ENCODE results near the gene HDDC3. TPM values are rescaled to one million over a fixed set of nuclear protein-coding genes. Genes with fewer than 3 reads are reported as not detected.

HDDC3 gene
- total RNA-seq, 1 experiment from 2014 or later: 13.3 TPM

DNA sequence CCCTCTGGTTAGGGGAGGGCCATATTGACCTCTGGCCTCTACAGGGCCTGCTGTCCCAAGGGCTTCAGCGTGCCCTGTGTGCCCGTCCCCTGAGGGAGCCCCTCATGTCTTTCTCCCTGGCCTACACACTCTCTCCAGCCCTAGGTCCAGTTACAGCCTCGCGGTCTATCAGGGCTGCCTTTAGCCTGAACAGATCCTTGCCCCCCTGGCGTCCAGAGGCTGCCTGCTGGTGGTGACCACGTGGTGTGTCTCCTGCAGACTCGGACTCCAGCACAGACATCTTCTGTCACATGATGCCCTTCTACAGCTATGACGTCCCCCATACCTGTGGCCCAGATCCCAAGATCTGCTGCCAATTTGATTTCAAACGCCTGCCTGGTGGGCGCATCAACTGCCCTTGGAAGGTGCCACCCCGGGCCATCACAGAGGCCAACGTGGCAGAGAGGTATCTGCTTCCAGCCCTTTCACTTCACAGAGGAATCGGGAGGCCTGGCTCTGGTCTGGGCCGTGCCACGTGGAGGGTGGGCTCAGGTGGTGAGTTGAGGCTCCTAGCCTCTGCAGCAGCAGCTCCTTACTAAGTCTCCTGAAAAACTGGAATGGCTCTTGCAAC, 25.2 kb downstream of the HDDC3 start:
- H3K27ac ChIP-seq (ENCODE audit: insufficient read length, low read depth, low read length): no peak overlapping the region
- H3K4me3 Mint-ChIP-seq: no peak overlapping the region
- H3T11ph ChIP-seq (ENCODE audit: low read length): no peak overlapping the region
- H3K9ac ChIP-seq (ENCODE audit: extremely low read depth, insufficient read length, low read length): no peak overlapping the region
- H3K9me3 ChIP-seq (ENCODE audit: control insufficient read depth, low read depth, low read length): no peaks in the 10 kb centered on the region
- no peak overlapping the region for H3K23ac ChIP-seq (ENCODE audit: insufficient read length, low read depth, low read length)
- no peak overlapping the region for H2BK15ac ChIP-seq (ENCODE audit: low read depth, low read length)
- no peaks in the 10 kb centered on the region for H3K79me1 ChIP-seq (ENCODE audit: insufficient read depth, low read depth, low read length, poor library complexity, severe bottlenecking)
- peaks cover 15% of the 10 kb centered on the region for H3K27me3 Mint-ChIP-seq (ENCODE audit: low read depth)
- peaks cover 7 to 9% of the 10 kb centered on the region in 2 experiments for H3K4me1 Mint-ChIP-seq
- no peak for DNase-seq
- no peak overlapping the region for H2BK120ac ChIP-seq (ENCODE audit: low read depth, low read length, poor library complexity, severe bottlenecking)
- H2AK5ac ChIP-seq (ENCODE audit: insufficient read length, low read length): no peak overlapping the region
- H3K14ac ChIP-seq (ENCODE audit: insufficient read depth, low read length): no peak overlapping the region
- H3K18ac ChIP-seq (ENCODE audit: insufficient read length, low read depth, low read length): no peak overlapping the region
- H2AFZ ChIP-seq (ENCODE audit: low read length): no peak overlapping the region
- no peaks in the 10 kb centered on the region for H3K9me3 Mint-ChIP-seq
- no peak overlapping the region for H3K56ac ChIP-seq (ENCODE audit: insufficient read length, low read depth, low read length)
- TF ChIP-seq, protein P1, sequence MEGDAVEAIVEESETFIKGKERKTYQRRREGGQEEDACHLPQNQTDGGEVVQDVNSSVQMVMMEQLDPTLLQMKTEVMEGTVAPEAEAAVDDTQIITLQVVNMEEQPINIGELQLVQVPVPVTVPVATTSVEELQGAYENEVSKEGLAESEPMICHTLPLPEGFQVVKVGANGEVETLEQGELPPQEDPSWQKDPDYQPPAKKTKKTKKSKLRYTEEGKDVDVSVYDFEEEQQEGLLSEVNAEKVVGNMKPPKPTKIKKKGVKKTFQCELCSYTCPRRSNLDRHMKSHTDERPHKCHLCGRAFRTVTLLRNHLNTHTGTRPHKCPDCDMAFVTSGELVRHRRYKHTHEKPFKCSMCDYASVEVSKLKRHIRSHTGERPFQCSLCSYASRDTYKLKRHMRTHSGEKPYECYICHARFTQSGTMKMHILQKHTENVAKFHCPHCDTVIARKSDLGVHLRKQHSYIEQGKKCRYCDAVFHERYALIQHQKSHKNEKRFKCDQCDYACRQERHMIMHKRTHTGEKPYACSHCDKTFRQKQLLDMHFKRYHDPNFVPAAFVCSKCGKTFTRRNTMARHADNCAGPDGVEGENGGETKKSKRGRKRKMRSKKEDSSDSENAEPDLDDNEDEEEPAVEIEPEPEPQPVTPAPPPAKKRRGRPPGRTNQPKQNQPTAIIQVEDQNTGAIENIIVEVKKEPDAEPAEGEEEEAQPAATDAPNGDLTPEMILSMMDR (conservative IDR thresholded peaks at IDR 0.05): no peak
- H2BK5ac ChIP-seq (ENCODE audit: insufficient read length, low read length): no peak overlapping the region
- peaks cover 3% of the 10 kb centered on the region; the same call in 1 of the 2 replicates for H3K4me1 ChIP-seq (ENCODE audit: insufficient read depth, low read length)
- H3K36me3 Mint-ChIP-seq (ENCODE audit: insufficient read depth in 1 of 3, low read depth in 3 of 3): peaks cover 9 to 40% (median 12%) of the 10 kb centered on the region in 3 experiments
- H2BK12ac ChIP-seq (ENCODE audit: insufficient read length, low read depth, low read length): no peak overlapping the region
- no peaks in the 10 kb centered on the region; the same call in 1 of the 2 replicates for H3K27me3 ChIP-seq (ENCODE audit: insufficient read depth, low read length)
- no peak overlapping the region for H3K4me2 ChIP-seq (ENCODE audit: insufficient read depth, insufficient read length, low read length)
- no peak overlapping the region for H4K91ac ChIP-seq (ENCODE audit: insufficient read length, low read depth, low read length)
- no peak overlapping the region for H3K4ac ChIP-seq (ENCODE audit: low read depth, low read length)
- H3K27ac Mint-ChIP-seq: no peak overlapping the region
- WGBS (ENCODE audit: extremely low coverage, insufficient read length, low lambda C conversion rate): no CpG with 5 or more reads among the region's 15 CpGs
- H4K5ac ChIP-seq (ENCODE audit: insufficient read length, low read depth, low read length): no peak overlapping the region
- no peaks in the 10 kb centered on the region for H4K20me1 ChIP-seq (ENCODE audit: control insufficient read depth, insufficient read depth, insufficient read length)
- no peak overlapping the region for H4K8ac ChIP-seq (replicated peaks; ENCODE audit: insufficient read length, low read depth, low read length)
- no peaks in the 10 kb centered on the region for H3K79me2 ChIP-seq (ENCODE audit: insufficient read depth, low read length)
- no peak overlapping the region for H2BK20ac ChIP-seq (ENCODE audit: low read depth, low read length, poor library complexity, severe bottlenecking)
- H3K23me2 ChIP-seq (ENCODE audit: insufficient read length, low read depth, low read length, poor library complexity, severe bottlenecking): peaks cover 8% of the 10 kb centered on the region
